Right lobe of liver (tissue), 6 donors: ENCODE data around the gene FRK. TPM values are rescaled to one million over a fixed set of nuclear protein-coding genes. Genes with fewer than 3 reads are reported as not detected.

Experiments used
- ATAC-seq, 4 donors: fragments of 200-7000 bp; cut with Tn5 transposase; one replicate each; pipeline ENCODE4 v1.9.1; 2020; ENCODE audit warnings: mild to moderate bottlenecking in 4 of 4, moderate library complexity in 4 of 4
- DNase-seq, 3 donors: peaks; one replicate each; pipeline ENCODE4 v3.0.0-alpha.2; 2020
- H3K27ac ChIP-seq, 3 donors: fragments of 200-600 bp; one replicate each; pipeline ENCODE4 v1.8.0; 2022
- H3K27me3 ChIP-seq, 2 donors: fragments of 200-600 bp; one replicate each; pipeline ENCODE4 v1.8.0; 2022
- H3K36me3 ChIP-seq, 4 donors: fragments of 200-600 bp; sonication (generic) in 1 of 4; one replicate each; pipeline versions ENCODE4 v1.5.1 to v1.8.0; 2017 to 2022; ENCODE audit warnings: control low read depth in 1 of 4
- H3K4me1 ChIP-seq, 4 donors: fragments of 200-600 bp; sonication (generic) in 1 of 4; one replicate each; pipeline versions ENCODE4 v1.5.1 to v1.8.0; 2017 to 2022; ENCODE audit warnings: control low read depth in 1 of 4
- H3K4me3 ChIP-seq, 3 donors: fragments of 200-600 bp; one replicate each; pipeline ENCODE4 v1.8.0; 2022
- H3K9me3 ChIP-seq, 4 donors: fragments of 200-600 bp; sonication (generic) in 1 of 4; one replicate each; pipeline versions ENCODE4 v1.5.1 to v1.8.0; 2017 to 2022; ENCODE audit warnings: control low read depth in 1 of 4
- POLR2A ChIP-seq: fragments of 450-650 bp; IDR thresholded peaks from one replicate; pipeline ENCODE4 v1.6.1; 2017; ENCODE audit warnings: antibody characterized with exemption, mild to moderate bottlenecking
- WGBS: methylation state at CpG from one replicate; pipeline ENCODE4 v1.1.6; 2018; ENCODE audit warnings: low coverage, low lambda C conversion rate; ENCODE audit not compliant: insufficient coverage; ENCODE audit errors: missing lambda C conversion rate; 5-methylcytosine and 5-hydroxymethylcytosine counted together
- intact Hi-C, 2 donors: fragments of 100-400 bp; cut with DNase I; formaldehyde crosslinking; loops; one replicate each; pipeline versions ENCODE4 v1.11.2 to v1.14.1; 2022
- total RNA-seq, 6 experiments: library from RNA; depleted of rRNA in 2 of 6; stranded (reverse); fragments of >200 nt in 2 of 6; fragmentation: NEBNext Ultra II Directional in 3 of 6; extraction: Animal tissue kit (Norgen Biotek cat#: 25700) in 3 of 6; gene quantifications; one replicate each; pipeline versions ENCODE4 v1.1.0 to v1.2.4, GENCODE V29; 2016 to 2023
- TF ChIP-seq, protein P1 (sequence below), 4 donors: fragments of 200-600 bp in 3 of 4; fragments of 450-650 bp in 1 of 4; IDR thresholded peaks; one replicate each; pipeline versions ENCODE4 v1.5.1 to v1.8.0; 2016 to 2022; ENCODE audit warnings: antibody characterized with exemption in 4 of 4, mild to moderate bottlenecking in 2 of 4
- donor health status: DM: no; HTN: yes; CAD: no.
- donor health status: DM: no; HTN: no; CAD: no.
- donor health status: DM: no; HTN: no; CAD: no.
- donor health status: DM: no; HTN: yes; CAD: no.
- donor health status: DM: no; HTN: yes; CAD: no.

FRK gene
- total RNA-seq, 6 experiments from 2014 or later = 8.4 to 14.1 (median 11.9) TPM

- WGBS = 23% methylated on average over 2 of the region's 2 CpGs
- Histone ChIP-seq H3K4me3 (peak overlapping the region in 1 of 3 donors; percentile 30), H3K36me3 (no peaks in the 10 kb centered on the region), H3K27ac (peak overlapping the region in 2 of 3 donors; percentile 75 to 83), H3K4me1 (peaks cover 0 to 71% (median 20%) of the 10 kb centered on the region in 4 donors), H3K27me3 (no peaks in the 10 kb centered on the region), H3K9me3 (no peaks in the 10 kb centered on the region)
- ATAC-seq = no peak
- TF ChIP-seq POLR2A = no peak
- DNase-seq = no peak
- intact Hi-C loops = no loop called here
Observed at GRCh38 chr6:116017546-116018295, 43.0 kb downstream of the FRK start.

DNA sequence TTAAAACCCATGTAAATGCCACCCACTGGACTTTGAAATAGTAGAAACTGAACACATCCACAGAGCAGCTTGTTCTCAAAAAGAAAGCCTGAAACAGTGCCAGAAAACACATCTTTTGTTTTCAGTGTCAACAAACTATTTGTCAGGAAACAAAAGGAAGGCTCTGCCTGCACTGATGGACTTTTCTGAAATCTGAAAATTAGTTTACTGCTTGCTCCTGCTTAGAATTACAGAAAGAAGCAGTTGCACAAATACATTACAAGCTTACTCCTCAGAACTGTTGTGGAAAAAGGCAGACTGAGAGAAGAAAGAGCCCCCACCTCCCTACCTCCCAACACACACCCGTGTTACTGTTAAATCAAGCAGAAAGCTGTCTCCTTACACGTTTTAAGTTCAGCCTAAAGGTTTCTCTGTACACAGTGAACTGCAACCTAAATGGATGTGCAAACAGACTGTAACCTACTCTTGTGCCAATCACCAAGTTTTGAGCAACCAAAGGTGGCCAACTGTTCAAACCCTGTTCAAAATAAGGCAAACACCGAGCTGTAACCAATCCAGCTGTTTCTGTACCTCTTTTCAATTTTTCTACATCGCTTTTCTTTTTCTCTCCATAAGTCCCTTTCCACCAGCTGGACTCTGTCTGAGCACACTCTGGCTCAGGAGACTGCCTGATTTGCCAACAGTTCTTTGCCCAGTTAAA, 43.7 kb downstream of the FRK start:
- DNase-seq = peak in 1 of 3 donors; percentile 55
- intact Hi-C loops = no loop called here
- H3K9me3 ChIP-seq = no peaks in the 10 kb centered on the region
- H3K36me3 ChIP-seq = no peaks in the 10 kb centered on the region
- WGBS = 23% methylated on average over 4 of the region's 4 CpGs
- H3K4me1 ChIP-seq = peaks cover 0 to 77% (median 22%) of the 10 kb centered on the region in 4 donors
- H3K27ac ChIP-seq = peak overlapping the region in 2 of 3 donors; percentile 75 to 83
- ATAC-seq = peak; percentile 56 to 73 (median 69)
- TF ChIP-seq POLR2A = no peak
- TF ChIP-seq, protein P1, sequence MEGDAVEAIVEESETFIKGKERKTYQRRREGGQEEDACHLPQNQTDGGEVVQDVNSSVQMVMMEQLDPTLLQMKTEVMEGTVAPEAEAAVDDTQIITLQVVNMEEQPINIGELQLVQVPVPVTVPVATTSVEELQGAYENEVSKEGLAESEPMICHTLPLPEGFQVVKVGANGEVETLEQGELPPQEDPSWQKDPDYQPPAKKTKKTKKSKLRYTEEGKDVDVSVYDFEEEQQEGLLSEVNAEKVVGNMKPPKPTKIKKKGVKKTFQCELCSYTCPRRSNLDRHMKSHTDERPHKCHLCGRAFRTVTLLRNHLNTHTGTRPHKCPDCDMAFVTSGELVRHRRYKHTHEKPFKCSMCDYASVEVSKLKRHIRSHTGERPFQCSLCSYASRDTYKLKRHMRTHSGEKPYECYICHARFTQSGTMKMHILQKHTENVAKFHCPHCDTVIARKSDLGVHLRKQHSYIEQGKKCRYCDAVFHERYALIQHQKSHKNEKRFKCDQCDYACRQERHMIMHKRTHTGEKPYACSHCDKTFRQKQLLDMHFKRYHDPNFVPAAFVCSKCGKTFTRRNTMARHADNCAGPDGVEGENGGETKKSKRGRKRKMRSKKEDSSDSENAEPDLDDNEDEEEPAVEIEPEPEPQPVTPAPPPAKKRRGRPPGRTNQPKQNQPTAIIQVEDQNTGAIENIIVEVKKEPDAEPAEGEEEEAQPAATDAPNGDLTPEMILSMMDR (IDR thresholded peaks at IDR 0.05) = no peak
- H3K4me3 ChIP-seq = peak overlapping the region in 2 of 3 donors; percentile 14 to 30
- no peaks in the 10 kb centered on the region for H3K27me3 ChIP-seq

- intact Hi-C loops = no loop called here
- no peak for TF ChIP-seq POLR2A
- TF ChIP-seq, protein P1 (IDR thresholded peaks at IDR 0.05) = no peak
- Histone ChIP-seq H3K4me3 (no peak overlapping the region), H3K27ac (peak overlapping the region in 2 of 3 donors; percentile 75 to 83), H3K27me3 (no peaks in the 10 kb centered on the region), H3K9me3 (no peaks in the 10 kb centered on the region), H3K4me1 (peaks cover 0 to 87% (median 27%) of the 10 kb centered on the region in 4 donors), H3K36me3 (no peaks in the 10 kb centered on the region)
- DNase-seq (no peak), ATAC-seq (peak in 3 of 4 donors; percentile 9 to 47 (median 36))
Observed at GRCh38 chr6:116015983-116016382, 44.7 kb downstream of the FRK start.

GRCh38 chr6:116015561-116015960, 45.1 kb downstream of the FRK start:
- TF ChIP-seq, protein P1 (IDR thresholded peaks at IDR 0.05) = no peak
- no peak for TF ChIP-seq POLR2A

GRCh38 chr6:116012951-116013350, 47.7 kb downstream of the FRK start:
- Histone ChIP-seq H3K9me3 (no peaks in the 10 kb centered on the region), H3K36me3 (no peaks in the 10 kb centered on the region), H3K27ac (peak overlapping the region in 2 of 3 donors; percentile 52 to 55), H3K4me3 (no peak overlapping the region), H3K4me1 (peaks cover 0 to 82% (median 26%) of the 10 kb centered on the region in 4 donors), H3K27me3 (no peaks in the 10 kb centered on the region)
- TF ChIP-seq, protein P1 (IDR thresholded peaks at IDR 0.05) = no peak
- TF ChIP-seq POLR2A = no peak
- intact Hi-C loops = loop anchor here in 1 of 2 donors (5.0 kb wide), 1 partner anchor 84 kb away; no protein-coding TSS in a partner anchor
- no peak for DNase-seq
- peak in 1 of 4 donors; percentile 1 for ATAC-seq

More at GRCh38 chr6:116015561-116015960, 45.1 kb downstream of the FRK start:
- ATAC-seq (no peak), DNase-seq (peak in 1 of 3 donors; percentile 51)
- Histone ChIP-seq H3K27me3 (no peaks in the 10 kb centered on the region), H3K27ac (peak overlapping the region in 2 of 3 donors; percentile 75 to 83), H3K9me3 (no peaks in the 10 kb centered on the region), H3K4me3 (no peak overlapping the region), H3K4me1 (peaks cover 0 to 90% (median 27%) of the 10 kb centered on the region in 4 donors), H3K36me3 (no peaks in the 10 kb centered on the region)
- intact Hi-C loops = no loop called here
